ENCODE data around the gene OOSP4A.
"Not testable (repeated sequence)": the region's sequence is repeated elsewhere in the genome, so short reads cannot be mapped to it uniquely, and the experiment has no call there.

The OOSP4A gene

DNA sequence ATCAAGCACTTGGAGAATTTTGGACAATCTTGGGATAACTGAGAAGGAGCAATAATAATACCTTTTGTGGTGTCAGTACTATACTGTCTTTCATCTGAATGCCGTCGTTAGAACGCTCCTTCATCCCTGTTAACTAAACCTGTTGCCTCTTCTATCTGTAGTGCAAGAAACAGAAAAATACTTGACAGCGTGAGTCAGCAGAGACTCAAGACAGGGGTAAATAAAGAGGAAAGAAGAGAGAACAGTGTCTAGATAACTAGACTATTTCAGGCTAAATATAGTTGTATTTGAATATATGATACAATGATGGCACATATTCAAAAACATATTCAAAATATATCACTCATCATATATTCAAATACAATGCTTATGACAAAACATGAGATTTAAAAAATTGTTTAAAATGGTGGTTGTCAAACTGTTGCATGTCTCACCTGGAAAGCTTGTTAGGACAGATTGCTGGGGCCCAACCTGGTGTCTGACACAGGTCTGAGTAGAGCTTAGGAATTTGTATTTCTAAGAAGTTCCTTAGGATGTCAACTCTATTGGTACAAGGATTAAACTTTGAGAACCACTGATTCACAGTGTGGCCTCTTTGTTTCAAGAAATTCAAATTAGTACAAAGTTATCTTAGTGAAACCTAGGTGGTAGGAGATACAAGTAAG is 17.4 kb downstream of the OOSP4A start:
- DNase-seq, result no peak

- not testable (repeated sequence) for DNase-seq
These were observed 18.2 kb downstream of the OOSP4A start for GRCh38 chr11:59982037-59982436.

DNA sequence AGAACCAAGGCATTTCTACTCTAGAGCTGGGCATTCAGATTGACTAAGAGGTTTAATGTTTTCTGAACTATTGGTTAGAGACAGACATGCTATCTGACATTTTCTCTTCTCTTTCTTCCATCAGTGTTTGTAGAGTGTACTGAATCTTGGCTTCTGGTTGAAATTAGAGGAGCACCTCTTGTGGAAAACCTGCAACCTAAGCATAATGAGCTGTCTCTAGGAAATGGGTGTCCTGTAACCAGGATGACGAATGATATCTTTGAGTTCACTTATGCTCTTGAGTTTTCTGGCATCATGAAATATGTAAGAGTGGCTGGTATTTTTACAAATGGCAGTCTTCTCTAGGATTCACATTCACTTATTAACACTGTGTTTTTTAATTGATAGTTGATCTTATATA is 19.4 kb downstream of the OOSP4A start:
- no peak for DNase-seq

GRCh38 chr11:59984368-59984767 is 20.5 kb downstream of the OOSP4A start:
- DNase-seq, result no peak

- DNase-seq, result no peak
These were observed 26.6 kb downstream of the OOSP4A start for GRCh38 chr11:59990421-59990820.

GRCh38 chr11:59992425-59992824 is 28.6 kb downstream of the OOSP4A start:
- no peak for DNase-seq

DNA sequence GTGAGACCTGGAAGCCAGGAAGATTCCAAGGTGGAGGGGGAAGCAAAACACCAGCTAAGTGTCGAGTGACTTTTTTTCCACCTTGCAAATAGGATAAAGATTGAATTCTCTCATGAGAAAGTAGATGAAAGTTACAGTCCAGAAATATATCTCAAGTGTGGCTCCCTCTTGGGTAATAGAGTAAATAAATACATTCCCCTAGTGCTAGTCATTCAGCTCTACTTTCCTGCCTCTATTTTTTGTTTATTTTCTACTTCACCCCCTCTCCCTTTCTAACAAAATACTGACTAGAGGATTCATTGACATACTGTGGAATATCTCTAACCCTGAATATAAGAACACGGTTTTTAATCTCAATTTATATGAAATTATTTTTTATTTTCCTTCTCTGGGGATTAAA is 34.0 kb downstream of the OOSP4A start:
- DNase-seq, result no peak

- DNase-seq, result no peak
These were observed 35.9 kb downstream of the OOSP4A start for GRCh38 chr11:59999691-60000090.

DNA sequence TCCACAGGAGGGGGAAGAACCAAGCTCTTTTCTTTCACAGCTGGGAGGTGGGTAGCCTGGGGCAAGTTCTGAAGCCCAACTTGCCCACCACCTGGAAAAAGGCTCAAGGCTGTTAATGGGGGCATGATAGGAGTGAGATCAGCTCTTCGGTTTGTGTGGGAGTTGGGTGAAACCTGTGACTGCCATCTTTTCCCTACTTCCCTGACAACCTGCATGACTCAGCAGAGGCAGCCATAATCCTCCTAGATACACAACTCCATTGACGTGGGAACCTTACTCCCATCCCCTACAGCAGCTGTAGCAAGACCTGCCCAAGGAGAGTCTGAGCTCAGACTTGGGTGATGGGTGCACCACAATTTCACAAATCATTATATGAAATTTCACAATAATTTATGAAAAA is 39.9 kb downstream of the OOSP4A start:
- no peak for DNase-seq

DNA sequence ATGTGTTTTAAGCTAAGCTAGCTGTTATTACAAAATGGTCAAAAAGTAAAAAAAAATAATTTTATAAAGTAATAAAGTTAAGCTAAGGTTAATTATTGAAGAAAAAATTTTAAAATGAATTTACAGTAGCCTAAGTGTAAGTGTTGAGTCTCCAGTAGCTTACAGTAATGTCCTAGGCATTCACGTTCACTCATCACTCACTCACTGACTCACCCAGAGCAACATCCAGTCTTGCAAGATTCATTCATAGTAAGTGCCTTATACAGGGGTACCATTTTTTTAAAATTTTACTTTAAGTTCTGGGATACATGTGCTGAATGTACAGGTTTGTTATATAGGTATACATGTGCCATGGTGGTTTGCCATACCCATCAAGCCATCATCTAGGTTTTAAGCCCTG is 41.5 kb downstream of the OOSP4A start:
- no peak for DNase-seq

DNA sequence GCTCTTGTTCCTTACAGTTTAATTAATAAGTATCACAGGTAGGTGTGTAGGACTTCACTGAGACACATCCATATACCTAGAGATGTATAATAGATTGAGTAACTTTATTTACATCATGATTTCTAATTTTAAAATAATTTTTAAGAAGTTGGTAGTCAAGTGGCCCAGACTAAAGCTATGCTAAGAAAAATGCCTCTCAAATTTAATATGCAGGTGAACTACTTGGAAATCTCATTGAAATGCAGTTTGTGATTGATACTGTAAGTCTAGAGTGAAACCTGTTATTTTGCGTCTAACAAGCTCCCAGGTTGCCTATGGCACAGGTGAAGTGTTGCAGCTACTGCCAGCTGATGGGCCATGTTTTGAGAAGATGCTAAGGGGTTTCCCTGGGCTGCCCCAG is 53.0 kb downstream of the OOSP4A start, which contains the start of gene OOSP4B:
Gene OOSP4B (plus strand): TSS at position 301 of the 400 bp plus-strand sequence.
- no peak for DNase-seq

- DNase-seq, result no peak
These were observed 54.2 kb downstream of the OOSP4A start for GRCh38 chr11:60018058-60018457.

All from DMS79 treated with DMSO at 0.1 percent for 48 hours (cell line).